GM23248 (cell line): ENCODE results near the gene COL19A1.

ENCODE experiments used
- EZH2 ChIP-seq: fragments of 200-600 bp; sonication (generic); IDR thresholded peaks from 2 replicates; pipeline ENCODE4 v1.6.1; 2018; ENCODE audit warnings: antibody characterized with exemption, mild to moderate bottlenecking; ENCODE audit not compliant: insufficient read depth, poor library complexity, severe bottlenecking
- EZH2phosphoT487 ChIP-seq: fragments of 200-600 bp; sonication (generic); IDR thresholded peaks from 2 replicates; pipeline ENCODE4 v1.6.1; 2018; ENCODE audit warnings: antibody characterized with exemption, moderate library complexity, mild to moderate bottlenecking, low read depth; ENCODE audit not compliant: insufficient read depth

DNA sequence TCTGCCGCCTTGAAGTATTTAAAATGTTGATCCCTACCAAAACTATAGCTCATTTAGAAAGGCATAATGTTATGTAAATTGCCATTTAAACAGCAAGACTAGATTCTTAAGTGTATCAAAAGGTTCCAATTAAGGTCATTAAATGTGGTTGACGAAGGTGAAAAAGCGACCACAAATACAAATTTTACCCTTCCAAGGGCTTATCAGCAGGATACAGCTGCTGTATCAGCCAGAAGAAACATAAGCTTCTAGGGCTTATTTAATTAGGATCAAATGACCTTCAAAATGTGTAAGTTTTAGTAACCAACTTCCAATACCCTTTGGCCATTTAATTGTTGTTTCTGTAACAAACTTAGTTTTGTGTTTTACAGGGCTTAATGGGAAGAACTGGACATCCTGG lies 296.6 kb downstream of the COL19A1 start:
- TF ChIP-seq EZH2, result no peak
- TF ChIP-seq EZH2phosphoT487, result no peak
